Activated CD4-positive, alpha-beta memory T cell treated with anti-CD3 and anti-CD28 coated beads for 36 hours (primary cell): Measurements from ENCODE around the gene NIPSNAP2. TPM values are rescaled to one million over a fixed set of nuclear protein-coding genes. Genes with fewer than 3 reads are reported as not detected.
"Not testable (repeated sequence)": the region's sequence is repeated elsewhere in the genome, so short reads cannot be mapped to it uniquely, and the experiment has no call there.

Experiments
- CTCF ChIA-PET: fragments of 350-600 bp; sonication (Branson Sonifier 250); formaldehyde crosslinking; loops from one replicate; lab custom pipeline; 2021; ENCODE audit warnings: antibody characterized with exemption, inconsistent platforms; lab: Charles Lee
- POLR2A ChIA-PET: fragments of 350-600 bp; sonication (Branson Sonifier 250); formaldehyde crosslinking; loops from one replicate; lab custom pipeline; 2021; ENCODE audit warnings: antibody characterized with exemption; lab: Charles Lee
- DNase-seq: peaks from one replicate; pipeline ENCODE4 v3.0.0-alpha.2; 2020
- H3K27ac Mint-ChIP-seq: one replicate; pipeline ENCODE4 v1.8.0; 2021; ENCODE audit warnings: mixed read lengths
- H3K27me3 Mint-ChIP-seq: one replicate; pipeline ENCODE4 v1.8.0; 2021; ENCODE audit warnings: mixed read lengths
- H3K36me3 Mint-ChIP-seq: one replicate; pipeline ENCODE4 v1.8.0; 2021; ENCODE audit warnings: mixed read lengths
- H3K4me1 Mint-ChIP-seq: one replicate; pipeline ENCODE4 v1.8.0; 2021; ENCODE audit warnings: low read depth, mixed read lengths
- H3K4me3 Mint-ChIP-seq: one replicate; pipeline ENCODE4 v1.8.0; 2021; ENCODE audit warnings: mild to moderate bottlenecking, mixed read lengths
- H3K9me3 Mint-ChIP-seq: one replicate; pipeline ENCODE4 v1.8.0; 2021; ENCODE audit warnings: mixed read lengths
- intact Hi-C: fragments of 100-400 bp; cut with micrococcal nuclease; formaldehyde crosslinking; loops from one replicate; pipeline ENCODE4 v1.15.1; 2023
- total RNA-seq, 2 experiments: library from RNA; stranded (reverse); gene quantifications; one replicate each; pipeline ENCODE4 v1.2.3, GENCODE V29; 2021

NIPSNAP2 gene
- total RNA-seq, 2 experiments from 2014 or later = 55.7 to 57.4 TPM

DNA sequence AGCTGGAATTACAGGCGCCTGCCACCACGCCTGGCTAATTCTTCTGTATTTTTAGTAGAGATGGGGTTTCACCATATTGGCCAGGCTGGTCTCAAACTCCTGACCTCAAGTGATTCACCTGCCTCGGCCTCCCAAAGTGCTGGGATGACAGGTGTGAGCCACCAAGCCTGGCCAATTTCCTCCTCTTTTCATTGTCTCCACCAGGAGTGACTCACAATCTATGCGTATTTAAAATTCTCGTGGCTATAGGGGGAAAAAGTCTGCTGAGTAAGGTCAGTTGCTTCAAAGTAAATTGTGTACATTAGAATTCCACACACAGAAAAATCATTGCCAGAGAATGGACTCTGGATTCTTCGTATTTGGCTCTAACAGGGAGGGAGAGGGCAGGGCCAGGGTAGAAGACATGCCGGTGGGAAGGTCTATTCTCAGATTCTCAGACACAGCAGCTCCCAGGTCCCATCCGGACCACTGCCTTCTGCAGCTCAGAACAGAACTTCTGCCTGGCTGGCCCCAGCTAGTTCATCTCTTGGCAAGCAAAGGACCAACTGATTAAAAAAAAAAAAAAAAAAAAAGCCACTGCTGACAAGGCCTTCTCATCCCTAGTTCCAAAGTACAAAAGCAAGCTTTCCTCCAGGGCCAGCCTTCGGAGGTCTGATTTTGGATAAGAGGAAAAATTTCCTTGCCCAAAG is 64.7 kb downstream of the NIPSNAP2 start:
- POLR2A ChIA-PET = interaction anchor here (0.6 kb wide), 1 partner anchor 45 kb away, joined by 3 read pairs; no protein-coding TSS in a partner anchor
- no peak for DNase-seq
- no peak overlapping the region for H3K27ac Mint-ChIP-seq
- CTCF ChIA-PET = no interaction called here
- H3K4me3 Mint-ChIP-seq = no peak overlapping the region
- peaks cover 16% of the 10 kb centered on the region for H3K36me3 Mint-ChIP-seq
- H3K4me1 Mint-ChIP-seq = peaks cover 8% of the 10 kb centered on the region
- intact Hi-C loops = no loop called here
- H3K9me3 Mint-ChIP-seq = no peaks in the 10 kb centered on the region
- no peaks in the 10 kb centered on the region for H3K27me3 Mint-ChIP-seq

DNA sequence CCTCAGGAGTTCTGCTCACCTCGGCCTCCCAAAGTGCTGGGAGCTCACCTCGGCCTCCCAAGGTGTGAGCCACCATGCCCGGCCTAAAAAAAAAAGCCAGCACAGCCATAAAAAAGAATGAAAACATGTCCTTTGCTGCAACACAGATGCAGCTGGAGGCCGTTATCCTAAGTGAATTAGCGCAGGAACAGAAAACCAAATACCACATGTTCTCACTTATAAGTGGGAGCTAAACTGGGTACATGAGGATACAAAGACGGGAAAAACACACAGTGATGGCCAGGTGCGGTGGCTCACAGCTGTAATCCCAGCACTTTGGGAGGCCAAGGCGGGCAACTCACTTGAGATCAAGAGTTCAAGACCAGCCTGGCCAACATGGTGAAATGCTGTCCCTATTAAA is 66.0 kb downstream of the NIPSNAP2 start:
- ChIA-PET POLR2A (no interaction called here), CTCF (no interaction called here)
- Mint-ChIP-seq H3K4me3 (no peak overlapping the region), H3K27me3 (no peaks in the 10 kb centered on the region), H3K27ac (no peak overlapping the region), H3K36me3 (peaks cover 15% of the 10 kb centered on the region), H3K4me1 (peaks cover 8% of the 10 kb centered on the region), H3K9me3 (no peaks in the 10 kb centered on the region)
- intact Hi-C loops = no loop called here
- no peak for DNase-seq

DNA sequence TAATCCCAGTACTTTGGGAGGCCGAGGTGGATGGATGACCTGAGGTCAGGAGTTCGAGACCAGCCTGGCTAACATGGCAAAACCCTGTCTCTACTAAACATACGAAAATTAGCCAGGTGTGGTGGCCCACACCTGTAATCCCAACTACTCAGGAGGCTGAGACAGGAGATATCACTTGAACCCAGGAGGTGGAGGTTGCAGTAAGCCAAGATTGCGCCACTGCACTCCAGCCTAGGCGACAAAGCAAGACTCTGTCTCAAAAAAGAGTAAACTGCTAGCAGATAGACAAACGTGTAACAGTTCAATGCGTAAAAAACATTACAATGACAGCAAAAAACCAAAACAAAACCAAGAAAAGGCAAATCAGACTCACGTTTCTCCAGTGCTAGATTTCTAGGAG is 67.2 kb downstream of the NIPSNAP2 start:
- intact Hi-C loops, CTCF ChIA-PET, POLR2A ChIA-PET, H3K4me3 Mint-ChIP-seq, DNase-seq, H3K27me3 Mint-ChIP-seq, H3K27ac Mint-ChIP-seq, H3K9me3 Mint-ChIP-seq, H3K4me1 Mint-ChIP-seq: not testable (repeated sequence)
- H3K36me3 Mint-ChIP-seq = peaks cover 15% of the 10 kb centered on the region

DNA sequence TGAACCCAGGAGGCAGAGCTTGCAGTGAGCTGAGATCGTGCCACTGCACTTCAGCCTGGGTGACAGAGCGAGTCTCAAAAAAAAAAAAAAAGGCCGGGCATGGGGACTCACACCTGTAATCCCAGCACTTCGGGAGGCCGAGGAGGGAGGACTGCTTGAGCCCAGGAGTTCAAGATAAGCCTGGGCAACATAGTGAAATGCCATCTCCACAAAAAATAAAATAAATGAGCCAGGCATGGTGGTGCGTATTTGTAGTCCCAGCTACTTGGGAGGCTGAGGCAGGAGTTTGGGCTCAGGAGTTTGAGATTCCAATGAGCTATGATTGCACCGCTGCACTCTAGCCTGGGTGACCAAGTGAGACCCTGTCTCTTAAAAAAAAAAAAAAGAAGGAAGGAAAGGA is 68.2 kb downstream of the NIPSNAP2 start:
- H3K4me1 Mint-ChIP-seq, H3K27ac Mint-ChIP-seq, CTCF ChIA-PET, H3K9me3 Mint-ChIP-seq, DNase-seq, H3K4me3 Mint-ChIP-seq, intact Hi-C loops, H3K27me3 Mint-ChIP-seq, POLR2A ChIA-PET: not testable (repeated sequence)
- H3K36me3 Mint-ChIP-seq = peaks cover 13% of the 10 kb centered on the region

DNA sequence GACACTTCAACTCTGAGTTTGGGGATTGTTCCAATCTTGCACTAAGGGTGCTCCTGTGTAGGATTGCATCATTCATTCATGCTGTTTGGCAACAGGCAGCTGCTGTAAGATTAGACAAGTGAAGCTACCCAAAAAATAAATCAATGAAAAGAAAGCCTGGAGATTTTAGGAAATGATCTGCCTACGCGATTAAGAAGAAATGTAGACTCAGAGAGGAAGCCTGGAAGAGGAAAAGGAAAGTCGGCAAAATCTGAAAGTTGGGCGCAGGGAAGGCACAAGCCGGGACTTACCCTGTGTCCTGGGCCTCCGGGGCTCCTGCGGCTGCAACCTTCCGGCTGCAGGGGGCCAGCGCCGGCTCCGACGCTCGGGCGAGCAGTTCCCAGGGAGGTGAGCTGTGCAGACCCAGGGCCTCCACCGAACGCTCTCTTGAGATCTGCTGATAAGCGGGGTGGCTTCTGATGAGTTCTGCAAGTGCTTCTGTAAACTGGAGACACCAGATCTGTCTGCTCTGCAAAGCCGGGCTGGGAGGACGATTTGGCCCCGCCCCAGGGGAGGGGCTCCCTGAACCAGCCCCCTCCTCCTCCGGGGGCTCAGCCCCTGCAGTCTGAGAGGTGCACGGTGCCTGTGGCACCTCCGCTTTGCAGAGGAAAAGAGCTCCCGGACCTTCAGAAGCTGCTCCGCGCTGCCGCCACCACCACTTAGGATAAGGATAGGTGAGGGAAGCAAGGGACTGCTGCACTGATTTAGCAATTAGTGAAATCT is 69.5 kb downstream of the NIPSNAP2 start:
- Mint-ChIP-seq H3K9me3 (no peaks in the 10 kb centered on the region), H3K4me1 (peaks cover 8% of the 10 kb centered on the region), H3K4me3 (peak overlapping the region; percentile 75), H3K36me3 (peaks cover 13% of the 10 kb centered on the region), H3K27ac (peak overlapping the region; percentile 43), H3K27me3 (no peaks in the 10 kb centered on the region)
- DNase-seq = peak; percentile 72
- CTCF ChIA-PET = interaction anchor here (0.7 to 3.4 kb wide), 4 partner anchors 17 to 40 kb away, joined by 3 to 20 read pairs (median 4); partner anchors contain the start of genes CCT6A and PSPH
- intact Hi-C loops = loop anchor here (1.0 kb wide), 1 partner anchor 17 kb away; the partner anchor contains the start of genes CCT6A and PSPH
- POLR2A ChIA-PET = interaction anchor here (1.8 kb wide), 1 partner anchor 17 kb away, joined by 7 read pairs; the partner anchor contains the start of genes CCT6A and PSPH

DNA sequence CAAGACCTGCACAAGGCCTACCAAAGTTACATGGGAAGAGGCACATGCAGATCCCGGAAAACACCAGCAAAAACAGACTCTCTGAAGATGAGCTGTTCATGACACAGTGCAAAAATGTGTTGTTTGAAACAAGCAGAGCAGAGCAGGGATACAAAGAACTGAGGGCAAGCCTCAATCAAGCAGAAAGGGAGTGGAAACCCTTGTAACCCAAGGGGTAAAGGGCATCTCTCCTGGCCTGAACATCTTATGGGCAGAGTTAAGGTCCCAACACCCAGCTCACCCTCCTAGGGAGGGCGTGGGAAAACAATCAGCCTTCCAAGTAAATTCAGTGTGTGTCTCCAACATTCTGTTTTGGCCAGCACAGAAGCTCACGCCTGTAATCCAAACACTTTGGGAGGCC is 76.3 kb downstream of the NIPSNAP2 start:
- Mint-ChIP-seq H3K9me3 (no peaks in the 10 kb centered on the region), H3K36me3 (peaks cover 6% of the 10 kb centered on the region), H3K4me3 (no peak overlapping the region), H3K27ac (no peak overlapping the region), H3K27me3 (no peaks in the 10 kb centered on the region), H3K4me1 (no peaks in the 10 kb centered on the region)
- intact Hi-C loops = no loop called here
- CTCF ChIA-PET = interaction anchor here (0.8 kb wide), 1 partner anchor 34 kb away, joined by 3 read pairs; no protein-coding TSS in a partner anchor
- POLR2A ChIA-PET = no interaction called here
- no peak for DNase-seq

DNA sequence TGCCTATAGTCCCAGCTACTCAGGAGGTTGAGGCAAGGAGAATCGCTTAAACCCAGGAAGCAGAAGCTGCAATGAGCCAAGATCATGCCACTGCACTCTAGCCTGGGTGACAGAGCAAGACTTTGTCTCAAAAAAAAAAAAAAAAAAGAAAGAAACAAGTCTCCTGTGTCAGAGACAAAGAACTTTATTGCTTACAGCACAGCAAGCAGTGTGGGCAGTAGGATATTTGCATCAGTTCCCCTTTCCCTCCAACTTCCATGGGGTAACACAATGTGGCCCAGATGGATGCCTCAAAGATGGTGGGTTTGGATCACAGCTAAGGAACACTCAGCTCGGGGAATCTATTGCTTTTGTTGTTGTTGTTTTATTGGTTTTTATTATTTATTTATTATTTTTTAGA is 81.4 kb downstream of the NIPSNAP2 start:
- H3K27me3 Mint-ChIP-seq, intact Hi-C loops, H3K27ac Mint-ChIP-seq, H3K4me1 Mint-ChIP-seq, H3K4me3 Mint-ChIP-seq, DNase-seq, CTCF ChIA-PET, H3K36me3 Mint-ChIP-seq, POLR2A ChIA-PET, H3K9me3 Mint-ChIP-seq: not testable (repeated sequence)

DNA sequence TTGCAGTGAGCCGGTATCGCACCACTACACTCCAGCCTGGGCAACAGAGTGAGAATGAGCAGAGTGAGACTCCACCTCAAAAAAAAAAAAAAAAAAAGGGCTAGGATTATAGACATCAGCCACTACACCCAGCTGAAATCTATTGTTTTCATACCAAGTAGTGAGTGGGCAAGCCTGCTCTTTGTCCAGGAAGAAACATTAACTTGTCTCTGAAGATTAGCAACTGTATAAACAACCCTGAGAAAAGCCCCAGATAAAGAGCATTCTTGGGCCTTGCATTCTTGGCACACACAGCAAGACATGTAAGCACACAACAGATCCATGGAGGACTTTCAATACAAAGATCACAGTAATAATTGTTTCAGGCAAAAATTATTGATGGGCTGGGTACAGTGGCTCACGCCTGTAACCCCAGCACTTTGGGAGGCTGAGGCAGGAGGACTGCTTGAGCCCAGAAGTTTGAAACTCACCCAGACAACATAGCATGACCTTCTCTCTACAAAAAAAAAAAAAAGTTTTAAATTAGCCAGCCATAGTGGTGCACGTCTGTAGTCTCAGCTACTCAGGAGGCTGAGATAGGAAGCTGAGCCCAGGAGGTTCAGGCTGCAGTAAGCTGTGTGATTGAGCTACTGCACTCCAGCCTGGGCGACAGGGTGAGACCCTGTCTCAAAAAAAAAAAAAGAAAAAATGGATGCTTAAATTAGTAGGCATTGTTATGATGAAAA is 82.5 kb downstream of the NIPSNAP2 start:
- peaks cover 7% of the 10 kb centered on the region for H3K4me1 Mint-ChIP-seq

DNA sequence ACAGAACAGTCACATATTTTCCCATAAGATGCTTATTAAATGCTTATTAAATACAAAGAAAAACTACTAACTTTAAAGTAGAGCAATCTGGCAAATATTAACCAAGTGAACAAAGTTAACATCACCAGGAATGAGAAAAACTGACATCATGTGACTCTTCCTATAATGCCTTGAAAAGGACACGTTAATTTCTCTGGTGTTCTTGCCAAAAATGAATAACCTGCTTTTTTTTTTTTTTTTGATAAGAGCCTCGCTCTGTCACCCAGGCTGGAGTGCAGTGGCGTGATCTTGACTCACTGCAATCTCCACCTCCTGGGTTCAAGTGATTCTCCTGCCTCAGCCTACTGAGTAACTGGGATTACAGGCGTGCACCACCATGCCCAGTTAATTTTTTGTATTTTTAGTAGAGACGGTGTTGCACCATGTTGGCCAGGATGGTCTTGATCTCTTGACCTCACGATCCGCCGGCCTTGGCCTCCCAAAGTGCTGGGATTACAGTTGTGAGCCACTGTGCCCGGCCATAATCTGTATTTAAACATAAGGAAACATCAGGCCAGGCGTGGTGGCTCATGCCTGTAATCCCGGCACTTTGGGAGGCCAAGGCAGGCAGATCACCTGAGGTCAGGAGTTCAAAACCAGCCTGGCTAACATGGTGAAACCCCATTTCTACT is 83.2 kb downstream of the NIPSNAP2 start:
- H3K9me3 Mint-ChIP-seq, H3K36me3 Mint-ChIP-seq, DNase-seq, H3K27me3 Mint-ChIP-seq, H3K4me3 Mint-ChIP-seq, H3K4me1 Mint-ChIP-seq, intact Hi-C loops, H3K27ac Mint-ChIP-seq, CTCF ChIA-PET: not testable (repeated sequence)
- POLR2A ChIA-PET = interaction anchor here (0.8 kb wide), 1 partner anchor 72 kb away, joined by 3 read pairs; no protein-coding TSS in a partner anchor

More for the DNA sequence above, 82.5 kb downstream of the NIPSNAP2 start:
- Mint-ChIP-seq H3K27me3 (no peaks in the 10 kb centered on the region), H3K36me3 (peaks cover 8% of the 10 kb centered on the region), H3K4me3 (no peak overlapping the region), H3K27ac (no peak overlapping the region), H3K9me3 (no peaks in the 10 kb centered on the region)
- DNase-seq = no peak
- CTCF ChIA-PET = no interaction called here
- POLR2A ChIA-PET = no interaction called here
- intact Hi-C loops = no loop called here

DNA sequence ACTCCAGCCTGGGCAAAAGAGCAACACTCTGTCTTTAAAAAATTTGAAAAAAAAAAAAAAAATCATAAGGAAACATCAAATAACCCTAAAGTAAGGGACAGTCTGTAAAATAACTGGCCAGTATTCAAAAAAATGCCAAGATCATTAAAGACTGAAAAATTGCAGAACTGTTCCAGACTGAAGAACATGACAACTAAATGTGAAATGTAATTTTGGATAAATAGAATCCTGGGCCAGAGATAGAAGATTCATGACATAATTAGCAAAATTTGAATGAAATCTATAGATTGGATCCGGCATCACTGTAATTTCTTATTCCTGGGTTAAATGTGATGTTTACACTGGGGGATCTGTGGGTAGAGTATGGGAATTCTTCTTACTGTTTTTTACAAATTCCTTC is 83.9 kb downstream of the NIPSNAP2 start:
- Mint-ChIP-seq H3K36me3 (peaks cover 13% of the 10 kb centered on the region), H3K27me3 (no peaks in the 10 kb centered on the region), H3K9me3 (no peaks in the 10 kb centered on the region), H3K4me1 (peaks cover 13% of the 10 kb centered on the region), H3K27ac (no peak overlapping the region), H3K4me3 (no peak overlapping the region)
- CTCF ChIA-PET = interaction anchor here (0.7 kb wide), 1 partner anchor 16 kb away, joined by 3 read pairs; no protein-coding TSS in a partner anchor
- DNase-seq = no peak
- intact Hi-C loops = no loop called here
- POLR2A ChIA-PET = interaction anchor here (0.8 kb wide), 1 partner anchor 73 kb away, joined by 3 read pairs; no protein-coding TSS in a partner anchor

DNA sequence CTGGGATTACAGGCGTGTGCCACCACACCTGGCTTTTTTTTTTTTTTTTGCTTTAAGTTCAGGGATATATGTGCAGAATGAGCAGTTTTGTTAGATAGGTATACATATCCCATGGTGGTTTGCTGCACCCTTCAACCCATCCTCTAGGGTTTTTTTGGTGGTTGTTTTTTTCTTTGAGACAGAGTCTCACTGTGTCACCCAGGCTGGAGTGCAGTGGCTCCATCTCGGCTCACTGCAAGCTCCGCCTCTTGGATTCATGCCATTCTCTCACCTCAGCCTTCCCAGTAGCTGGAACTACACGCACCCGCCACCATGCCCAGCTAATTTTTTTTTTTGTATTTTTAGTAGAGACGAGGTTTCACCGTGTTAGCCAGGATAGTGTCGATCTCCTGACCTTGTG is 84.4 kb downstream of the NIPSNAP2 start:
- Mint-ChIP-seq H3K36me3 (peaks cover 17% of the 10 kb centered on the region), H3K4me1 (peaks cover 17% of the 10 kb centered on the region)
- DNase-seq, H3K9me3 Mint-ChIP-seq, H3K4me3 Mint-ChIP-seq, POLR2A ChIA-PET, intact Hi-C loops, H3K27me3 Mint-ChIP-seq, H3K27ac Mint-ChIP-seq: not testable (repeated sequence)
- CTCF ChIA-PET = interaction anchor here (0.7 kb wide), 1 partner anchor 16 kb away, joined by 3 read pairs; no protein-coding TSS in a partner anchor
